HL-60 (cell line): ENCODE data around the gene SLK.

Experiments
- CTCF ChIP-seq: IDR thresholded peaks from one replicate; pipeline ENCODE4 v1.5.1; 2011; ENCODE audit warnings: low read length, control low read depth, inconsistent platforms; ENCODE audit not compliant: insufficient read depth
- REST ChIP-seq: IDR thresholded peaks from 2 replicates; pipeline ENCODE4 v1.6.1; 2012; ENCODE audit warnings: low read depth; ENCODE audit not compliant: insufficient replicate concordance
- SPI1 ChIP-seq: IDR thresholded peaks from 2 replicates; pipeline ENCODE4 v1.6.1; 2012; ENCODE audit warnings: low read depth, mild to moderate bottlenecking, borderline replicate concordance

DNA sequence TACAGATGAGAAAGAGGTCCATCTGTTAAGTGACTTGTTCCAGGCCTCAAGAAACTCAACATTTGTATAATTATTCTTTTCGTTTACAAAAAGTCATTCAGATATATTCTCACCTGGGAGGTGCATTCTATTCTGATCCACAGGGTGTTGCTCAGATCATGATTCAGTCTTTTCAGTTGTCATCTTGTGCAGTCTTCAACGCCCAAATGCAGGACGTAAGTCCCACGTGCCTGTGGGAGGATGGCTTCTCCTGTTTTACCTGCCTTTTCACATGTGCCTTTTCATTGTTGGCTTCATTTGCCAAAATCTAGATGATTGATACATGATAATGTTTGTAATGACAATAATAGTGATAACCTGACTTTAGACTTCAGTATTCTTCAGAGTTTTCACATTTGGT lies 46.5 kb downstream of the SLK start:
- TF ChIP-seq CTCF (no peak), SPI1 (no peak), REST (no peak)
